ENCODE measurements around the gene MBD5. TPM values are rescaled to one million over a fixed set of nuclear protein-coding genes. Genes with fewer than 3 reads are reported as not detected.
A peak's percentile ranks its signal among the peaks of the same experiment; 100 is the strongest.

The MBD5 gene
- total RNA-seq, 1 donor from 2014 or later: 15.0 TPM

DNA sequence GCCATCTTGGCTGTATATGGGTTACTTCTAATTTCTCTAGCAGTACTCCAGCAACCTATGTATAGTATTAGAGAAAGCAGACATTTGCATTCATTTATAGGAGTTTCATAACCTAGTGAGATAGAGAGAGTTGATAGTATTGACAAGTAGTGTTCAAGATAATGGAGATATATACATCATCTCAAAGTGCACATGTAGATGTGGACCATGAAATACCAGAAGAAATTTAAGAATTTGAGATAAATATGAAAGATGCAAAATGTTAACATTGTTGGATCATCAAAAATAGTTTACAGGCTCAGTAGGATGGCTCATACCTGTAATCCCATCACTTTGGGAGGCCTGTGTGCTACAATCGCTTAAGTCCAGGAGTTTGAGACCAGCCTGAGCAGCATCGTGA is 243.0 kb downstream of the MBD5 start:
- DNase-seq (ENCODE audit: low read depth): no peak
- TF ChIP-seq CTCF (conservative IDR thresholded peaks at IDR 0.05; ENCODE audit: low read depth, low read length): no peak

GRCh38 chr2:148273158-148273691 is 252.3 kb downstream of the MBD5 start:
- TF ChIP-seq CTCF (conservative IDR thresholded peaks at IDR 0.05; ENCODE audit: low read depth, low read length): no peak
- DNase-seq (ENCODE audit: low read depth): peak; percentile 91

More for the DNA sequence above, 243.0 kb downstream of the MBD5 start:
- H3K4me3 ChIP-seq (ENCODE audit: low read depth, low read length): no peak overlapping the region

GRCh38 chr2:148279216-148279615 is 258.3 kb downstream of the MBD5 start:
- no peak for TF ChIP-seq CTCF (conservative IDR thresholded peaks at IDR 0.05; ENCODE audit: low read depth, low read length)
- no peak for DNase-seq (ENCODE audit: low read depth)
- H3K4me3 ChIP-seq (ENCODE audit: low read depth, low read length): no peak overlapping the region

More at GRCh38 chr2:148273158-148273691, 252.3 kb downstream of the MBD5 start:
- peak overlapping the region; percentile 8 for H3K4me3 ChIP-seq (ENCODE audit: low read depth, low read length)

GRCh38 chr2:148282201-148282600 is 261.3 kb downstream of the MBD5 start:
- H3K4me3 ChIP-seq (ENCODE audit: low read depth, low read length): no peak overlapping the region
- DNase-seq (ENCODE audit: low read depth): no peak
- TF ChIP-seq CTCF (conservative IDR thresholded peaks at IDR 0.05; ENCODE audit: low read depth, low read length): no peak

GRCh38 chr2:148292431-148292830 is 271.5 kb downstream of the MBD5 start:
- DNase-seq (ENCODE audit: low read depth): no peak
- no peak overlapping the region for H3K4me3 ChIP-seq (ENCODE audit: low read depth, low read length)
- no peak for TF ChIP-seq CTCF (conservative IDR thresholded peaks at IDR 0.05; ENCODE audit: low read depth, low read length)

- no peak for DNase-seq (ENCODE audit: low read depth)
- no peak for TF ChIP-seq CTCF (conservative IDR thresholded peaks at IDR 0.05; ENCODE audit: low read depth, low read length)
- H3K4me3 ChIP-seq (ENCODE audit: low read depth, low read length): no peak overlapping the region
These were observed 277.3 kb downstream of the MBD5 start for GRCh38 chr2:148298196-148298595.

- DNase-seq (ENCODE audit: low read depth): no peak
- no peak overlapping the region for H3K4me3 ChIP-seq (ENCODE audit: low read depth, low read length)
- no peak for TF ChIP-seq CTCF (conservative IDR thresholded peaks at IDR 0.05; ENCODE audit: low read depth, low read length)
These were observed 278.7 kb downstream of the MBD5 start for GRCh38 chr2:148299616-148300015.
